K562 (cell line): ENCODE data around the gene ADM5. TPM values are rescaled to one million over a fixed set of nuclear protein-coding genes. Genes with fewer than 3 reads are reported as not detected.
A peak's percentile ranks its signal among the peaks of the same experiment; 100 is the strongest.

Source experiments
- ARID1B ChIP-seq: fragments of 450-650 bp; IDR thresholded peaks from 2 replicates; pipeline ENCODE4 v1.6.1; 2016; ENCODE audit warnings: antibody characterized with exemption, mild to moderate bottlenecking, inconsistent platforms
- NFIX ChIP-seq: fragments of 250-450 bp; sonication (Bioruptor Pico); IDR thresholded peaks from 2 replicates; pipeline ENCODE4 v1.4.0; 2020; ENCODE audit warnings: low read depth, mild to moderate bottlenecking, moderate library complexity
- POLR2H ChIP-seq: IDR thresholded peaks from 2 replicates; pipeline ENCODE4 v1.6.1; 2016; ENCODE audit warnings: missing genetic modification characterization, low read depth, mild to moderate bottlenecking, control low read depth, missing compliant biosample characterization, moderate library complexity
- SIN3A ChIP-seq, 2 experiments: fragments of 150-350 bp in 1 of 2; IDR thresholded peaks; 2 replicates each; pipeline ENCODE4 v1.6.1; 2011 to 2016; ENCODE audit warnings: borderline replicate concordance in 2 of 2, low read depth in 2 of 2, low read length in 2 of 2, mild to moderate bottlenecking in 2 of 2, moderate library complexity in 2 of 2; ENCODE audit not compliant: control insufficient read depth in 1 of 2
- TRIM28 ChIP-seq: fragments of 450-650 bp; IDR thresholded peaks from 2 replicates; pipeline ENCODE4 v1.6.1; 2017
- polyA plus RNA-seq, 8 experiments: library from polyadenylated mRNA; depleted of rRNA in 4 of 8; stranded (reverse) in 5 of 8; unstranded in 3 of 8; fragments of >200 nt; fragmentation: Nextera tagmentation in 2 of 8; fragmentation: Illumina TruSeq in 1 of 8; extraction: Ambion mirVana in 2 of 8; extraction: Trizol in 1 of 8; gene quantifications; 2 replicates each; pipeline versions ENCODE4 v1.2.1 to v1.2.3, GENCODE V29; 2011 to 2014; ENCODE audit warnings: inconsistent platforms in 1 of 8, missing spikeins in 1 of 8
- total RNA-seq, 7 experiments: library from RNA; depleted of rRNA in 6 of 7; stranded (reverse); fragments of >200 nt in 6 of 7; fragmentation: Illumina TruSeq in 2 of 7; extraction: Trizol in 2 of 7; gene quantifications; 2 replicates each; pipeline versions ENCODE4 v1.2.1 to v1.2.3, GENCODE V29; 2011 to 2021; ENCODE audit warnings: low replicate concordance in 1 of 7
- TF ChIP-seq, protein P1 (sequence below): fragments of 450-650 bp; IDR thresholded peaks from 2 replicates; pipeline ENCODE4 v1.6.1; 2018; ENCODE audit not compliant: partially characterized antibody
- TF ChIP-seq, protein P2 (sequence below), 2 experiments: IDR thresholded peaks; 2 replicates each; pipeline ENCODE4 v1.6.1; 2011; ENCODE audit warnings: borderline replicate concordance in 1 of 2, control low read depth in 1 of 2, low read depth in 1 of 2, low read length in 1 of 2, mild to moderate bottlenecking in 1 of 2, mixed read lengths in 1 of 2, moderate library complexity in 1 of 2; ENCODE audit not compliant: insufficient read depth in 1 of 2, insufficient read length in 1 of 2, poor library complexity in 1 of 2, severe bottlenecking in 1 of 2; ENCODE audit errors: extremely low read depth in 1 of 2
- TF ChIP-seq, protein P3 (sequence below): fragments of 250-450 bp; sonication (Bioruptor Pico); IDR thresholded peaks from 2 replicates; pipeline ENCODE4 v1.5.0; 2020; ENCODE audit warnings: mild to moderate bottlenecking, borderline replicate concordance
- TF ChIP-seq, protein P4 (sequence below): sonication (generic); formaldehyde crosslinking; IDR thresholded peaks from 2 replicates; pipeline ENCODE4 v1.8.0; 2022; ENCODE audit warnings: missing genetic modification reagents, mild to moderate bottlenecking, moderate library complexity, borderline replicate concordance
- TF ChIP-seq, protein P5 (sequence below): sonication (generic); formaldehyde crosslinking; IDR thresholded peaks from 2 replicates; pipeline ENCODE4 v1.8.1; 2022; ENCODE audit warnings: missing genetic modification reagents

Gene ADM5
- total and polyA plus RNA-seq, 9 of the 15 experiments (the other 6 are each of a cell fraction or from before 2014, with no cell fraction given): 0.13 to 8.4 (median 2.0) TPM; not detected in 1

DNA sequence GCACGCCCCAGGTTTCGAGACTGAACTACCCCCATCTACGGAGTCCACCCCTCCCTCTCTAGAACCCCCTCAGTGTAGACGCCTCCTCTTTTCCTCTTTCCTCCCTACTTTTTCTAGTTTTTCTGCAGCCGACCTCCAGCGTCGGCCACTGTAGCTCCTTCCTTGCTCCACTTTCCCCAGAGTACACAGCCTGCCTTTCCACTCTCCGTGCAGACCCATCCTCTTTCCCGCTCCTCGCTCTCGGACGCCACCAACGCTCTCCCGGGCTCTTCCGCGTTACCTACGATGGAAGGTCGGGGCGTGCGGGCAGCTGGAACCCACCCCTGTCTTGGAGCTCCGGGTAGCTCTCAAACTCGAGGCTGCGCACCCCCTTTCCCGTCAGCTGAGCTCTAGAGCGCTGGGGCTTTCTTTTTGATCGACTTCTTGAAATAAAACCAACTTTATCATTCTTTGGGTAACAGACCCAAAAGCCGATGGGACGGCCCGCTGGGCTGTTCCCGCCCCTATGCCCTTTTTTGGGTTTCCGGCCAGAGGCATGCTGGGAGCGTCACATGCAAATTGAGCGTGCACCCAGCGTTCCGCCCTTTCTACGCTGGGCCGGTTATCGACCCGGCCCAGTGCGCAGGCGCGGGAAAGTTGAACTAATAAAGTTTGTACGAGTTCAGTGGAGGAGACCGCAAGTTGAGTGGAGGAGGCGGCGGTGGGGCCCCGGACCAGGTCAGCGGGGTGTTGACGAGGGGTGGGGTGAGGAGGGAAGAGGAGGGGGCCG, 23.9 kb upstream of the ADM5 start, which contains the start of the genes BCL2L12 and IRF3 (continued):
- TF ChIP-seq, protein P1, sequence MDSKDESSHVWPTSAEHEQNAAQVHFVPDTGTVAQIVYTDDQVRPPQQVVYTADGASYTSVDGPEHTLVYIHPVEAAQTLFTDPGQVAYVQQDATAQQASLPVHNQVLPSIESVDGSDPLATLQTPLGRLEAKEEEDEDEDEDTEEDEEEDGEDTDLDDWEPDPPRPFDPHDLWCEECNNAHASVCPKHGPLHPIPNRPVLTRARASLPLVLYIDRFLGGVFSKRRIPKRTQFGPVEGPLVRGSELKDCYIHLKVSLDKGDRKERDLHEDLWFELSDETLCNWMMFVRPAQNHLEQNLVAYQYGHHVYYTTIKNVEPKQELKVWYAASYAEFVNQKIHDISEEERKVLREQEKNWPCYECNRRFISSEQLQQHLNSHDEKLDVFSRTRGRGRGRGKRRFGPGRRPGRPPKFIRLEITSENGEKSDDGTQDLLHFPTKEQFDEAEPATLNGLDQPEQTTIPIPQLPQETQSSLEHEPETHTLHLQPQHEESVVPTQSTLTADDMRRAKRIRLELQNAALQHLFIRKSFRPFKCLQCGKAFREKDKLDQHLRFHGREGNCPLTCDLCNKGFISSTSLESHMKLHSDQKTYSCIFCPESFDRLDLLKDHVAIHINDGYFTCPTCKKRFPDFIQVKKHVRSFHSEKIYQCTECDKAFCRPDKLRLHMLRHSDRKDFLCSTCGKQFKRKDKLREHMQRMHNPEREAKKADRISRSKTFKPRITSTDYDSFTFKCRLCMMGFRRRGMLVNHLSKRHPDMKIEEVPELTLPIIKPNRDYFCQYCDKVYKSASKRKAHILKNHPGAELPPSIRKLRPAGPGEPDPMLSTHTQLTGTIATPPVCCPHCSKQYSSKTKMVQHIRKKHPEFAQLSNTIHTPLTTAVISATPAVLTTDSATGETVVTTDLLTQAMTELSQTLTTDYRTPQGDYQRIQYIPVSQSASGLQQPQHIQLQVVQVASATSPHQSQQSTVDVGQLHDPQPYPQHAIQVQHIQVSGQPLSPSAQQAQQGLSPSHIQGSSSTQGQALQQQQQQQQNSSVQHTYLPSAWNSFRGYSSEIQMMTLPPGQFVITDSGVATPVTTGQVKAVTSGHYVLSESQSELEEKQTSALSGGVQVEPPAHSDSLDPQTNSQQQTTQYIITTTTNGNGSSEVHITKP: peak; percentile 97
- TF ChIP-seq, protein P2, sequence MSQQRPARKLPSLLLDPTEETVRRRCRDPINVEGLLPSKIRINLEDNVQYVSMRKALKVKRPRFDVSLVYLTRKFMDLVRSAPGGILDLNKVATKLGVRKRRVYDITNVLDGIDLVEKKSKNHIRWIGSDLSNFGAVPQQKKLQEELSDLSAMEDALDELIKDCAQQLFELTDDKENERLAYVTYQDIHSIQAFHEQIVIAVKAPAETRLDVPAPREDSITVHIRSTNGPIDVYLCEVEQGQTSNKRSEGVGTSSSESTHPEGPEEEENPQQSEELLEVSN (IDR thresholded peaks at IDR 0.05; ENCODE audit: borderline replicate concordance in 1 of 2, extremely low read depth in 1 of 2, insufficient read depth in 1 of 2, insufficient read length in 1 of 2, low read depth in 1 of 2, low read length in 1 of 2, poor library complexity in 1 of 2, severe bottlenecking in 1 of 2): peak in 1 of 2 experiments; percentile 19
- no peak for TF ChIP-seq NFIX (CRISPR knock-in tag)
- TF ChIP-seq SIN3A (IDR thresholded peaks at IDR 0.05; ENCODE audit: borderline replicate concordance in 2 of 2, control insufficient read depth in 1 of 2, low read depth in 2 of 2, low read length in 2 of 2): peak; percentile 57 to 76; a peak in 2 of 4 replicates
- TF ChIP-seq TRIM28: no peak
- peak; percentile 29 for TF ChIP-seq POLR2H (tag)
- TF ChIP-seq, protein P3, sequence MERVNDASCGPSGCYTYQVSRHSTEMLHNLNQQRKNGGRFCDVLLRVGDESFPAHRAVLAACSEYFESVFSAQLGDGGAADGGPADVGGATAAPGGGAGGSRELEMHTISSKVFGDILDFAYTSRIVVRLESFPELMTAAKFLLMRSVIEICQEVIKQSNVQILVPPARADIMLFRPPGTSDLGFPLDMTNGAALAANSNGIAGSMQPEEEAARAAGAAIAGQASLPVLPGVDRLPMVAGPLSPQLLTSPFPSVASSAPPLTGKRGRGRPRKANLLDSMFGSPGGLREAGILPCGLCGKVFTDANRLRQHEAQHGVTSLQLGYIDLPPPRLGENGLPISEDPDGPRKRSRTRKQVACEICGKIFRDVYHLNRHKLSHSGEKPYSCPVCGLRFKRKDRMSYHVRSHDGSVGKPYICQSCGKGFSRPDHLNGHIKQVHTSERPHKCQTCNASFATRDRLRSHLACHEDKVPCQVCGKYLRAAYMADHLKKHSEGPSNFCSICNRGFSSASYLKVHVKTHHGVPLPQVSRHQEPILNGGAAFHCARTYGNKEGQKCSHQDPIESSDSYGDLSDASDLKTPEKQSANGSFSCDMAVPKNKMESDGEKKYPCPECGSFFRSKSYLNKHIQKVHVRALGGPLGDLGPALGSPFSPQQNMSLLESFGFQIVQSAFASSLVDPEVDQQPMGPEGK: no peak
- TF ChIP-seq, protein P4, sequence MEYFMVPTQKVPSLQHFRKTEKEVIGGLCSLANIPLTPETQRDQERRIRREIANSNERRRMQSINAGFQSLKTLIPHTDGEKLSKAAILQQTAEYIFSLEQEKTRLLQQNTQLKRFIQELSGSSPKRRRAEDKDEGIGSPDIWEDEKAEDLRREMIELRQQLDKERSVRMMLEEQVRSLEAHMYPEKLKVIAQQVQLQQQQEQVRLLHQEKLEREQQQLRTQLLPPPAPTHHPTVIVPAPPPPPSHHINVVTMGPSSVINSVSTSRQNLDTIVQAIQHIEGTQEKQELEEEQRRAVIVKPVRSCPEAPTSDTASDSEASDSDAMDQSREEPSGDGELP (CRISPR knock-in tag): peak; percentile 89
- TF ChIP-seq ARID1B: peak; percentile 28; the same call in 1 of the 2 replicates
- TF ChIP-seq, protein P5, sequence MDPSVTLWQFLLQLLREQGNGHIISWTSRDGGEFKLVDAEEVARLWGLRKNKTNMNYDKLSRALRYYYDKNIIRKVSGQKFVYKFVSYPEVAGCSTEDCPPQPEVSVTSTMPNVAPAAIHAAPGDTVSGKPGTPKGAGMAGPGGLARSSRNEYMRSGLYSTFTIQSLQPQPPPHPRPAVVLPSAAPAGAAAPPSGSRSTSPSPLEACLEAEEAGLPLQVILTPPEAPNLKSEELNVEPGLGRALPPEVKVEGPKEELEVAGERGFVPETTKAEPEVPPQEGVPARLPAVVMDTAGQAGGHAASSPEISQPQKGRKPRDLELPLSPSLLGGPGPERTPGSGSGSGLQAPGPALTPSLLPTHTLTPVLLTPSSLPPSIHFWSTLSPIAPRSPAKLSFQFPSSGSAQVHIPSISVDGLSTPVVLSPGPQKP: peak; percentile 96
